ENCODE results near the gene SDHAF3.
"Not testable (repeated sequence)": the region's sequence is repeated elsewhere in the genome, so short reads cannot be mapped to it uniquely, and the experiment has no call there.

Gene SDHAF3

DNA sequence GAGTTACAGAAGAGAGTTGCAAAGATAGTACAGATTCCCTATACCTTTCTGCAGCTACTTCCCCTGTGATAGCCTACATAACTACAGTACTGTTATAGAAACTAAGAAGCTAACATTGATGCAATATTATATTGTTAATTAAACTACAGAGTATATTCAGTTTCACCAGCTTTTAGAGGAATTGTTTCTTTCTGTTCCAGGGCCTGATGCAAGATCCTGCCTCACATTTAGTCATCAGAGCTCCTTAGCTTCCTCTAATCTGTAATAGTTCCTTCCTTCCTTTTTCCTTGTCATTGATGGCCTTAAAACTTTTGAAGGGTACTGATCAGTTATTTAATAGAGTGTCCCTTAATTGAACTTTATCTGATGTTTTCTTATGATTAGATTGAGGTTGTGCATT is 56.8 kb downstream of the SDHAF3 start:
- Histone ChIP-seq H3K4me3 (no peak overlapping the region), H3K9me3 (no peaks in the 10 kb centered on the region), H3K4me1 (no peaks in the 10 kb centered on the region), H3K27ac (no peak overlapping the region), H3K27me3 (no peaks in the 10 kb centered on the region), H3K36me3 (no peaks in the 10 kb centered on the region)
- no peak for TF ChIP-seq CTCF (IDR thresholded peaks at IDR 0.05)
- intact Hi-C loops (cut with DNase I; ENCODE audit: low total_unique reads) = no loop called here
- DNase-seq = no peak

DNA sequence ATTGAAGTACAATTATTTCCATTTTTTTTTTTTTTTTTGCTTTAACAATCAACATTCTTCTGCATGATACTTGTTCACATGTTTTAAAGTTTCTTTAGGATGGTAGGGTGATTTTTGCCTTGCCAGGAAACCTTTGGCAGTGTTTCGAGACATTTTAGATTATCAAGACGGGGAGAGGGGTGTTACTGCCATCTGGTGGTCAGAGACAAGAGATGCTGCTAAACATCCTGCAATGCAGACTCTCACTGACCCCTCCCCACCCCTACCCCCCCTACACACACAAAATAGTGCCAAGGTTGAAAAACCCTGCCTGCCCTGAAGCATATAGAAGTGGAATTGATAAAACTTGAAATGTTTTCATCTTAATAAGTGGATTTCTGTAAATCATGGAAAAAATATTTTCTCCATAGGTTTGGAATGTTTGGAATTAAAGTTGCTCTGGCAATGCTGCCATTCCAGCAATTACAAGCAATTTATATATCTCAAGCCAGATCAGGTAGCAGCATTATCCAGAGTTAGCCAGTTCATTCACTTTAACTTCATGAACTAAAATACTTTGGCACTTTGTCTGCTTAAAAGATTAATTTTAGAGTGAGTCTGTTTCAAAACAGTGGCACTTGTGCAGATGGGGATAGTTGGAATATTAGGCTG is 62.1 kb downstream of the SDHAF3 start:
- H3K4me1 ChIP-seq = no peaks in the 10 kb centered on the region
- no peaks in the 10 kb centered on the region for H3K9me3 ChIP-seq
- no peaks in the 10 kb centered on the region for H3K27me3 ChIP-seq
- peak; percentile 47 to 64 for TF ChIP-seq CTCF (IDR thresholded peaks at IDR 0.05)
- no peak overlapping the region for H3K27ac ChIP-seq
- H3K36me3 ChIP-seq = no peaks in the 10 kb centered on the region
- intact Hi-C loops (cut with DNase I; ENCODE audit: low total_unique reads) = loop anchor here (5.0 kb wide), 1 partner anchor 77 kb away; no protein-coding TSS in a partner anchor
- no peak for DNase-seq
- no peak overlapping the region for H3K4me3 ChIP-seq

GRCh38 chr7:97187067-97187466 is 69.6 kb downstream of the SDHAF3 start:
- H3K4me3 ChIP-seq = no peak overlapping the region
- no peak for TF ChIP-seq CTCF (IDR thresholded peaks at IDR 0.05)
- no peak for DNase-seq
- no peaks in the 10 kb centered on the region for H3K27me3 ChIP-seq
- intact Hi-C loops (cut with DNase I; ENCODE audit: low total_unique reads) = no loop called here
- no peaks in the 10 kb centered on the region for H3K9me3 ChIP-seq
- peaks cover 0 to 5% (median 0%) of the 10 kb centered on the region in 3 donors for H3K36me3 ChIP-seq
- no peaks in the 10 kb centered on the region for H3K4me1 ChIP-seq
- H3K27ac ChIP-seq = no peak overlapping the region

GRCh38 chr7:97196174-97196573 is 78.7 kb downstream of the SDHAF3 start:
- H3K4me1 ChIP-seq; H3K27ac ChIP-seq; H3K27me3 ChIP-seq; intact Hi-C loops (cut with DNase I; ENCODE audit: low total_unique reads); H3K9me3 ChIP-seq; DNase-seq; H3K4me3 ChIP-seq; H3K36me3 ChIP-seq: not testable (repeated sequence)

- Histone ChIP-seq H3K4me1 (no peaks in the 10 kb centered on the region), H3K36me3 (no peaks in the 10 kb centered on the region), H3K9me3 (no peaks in the 10 kb centered on the region), H3K27ac (no peak overlapping the region), H3K4me3 (no peak overlapping the region), H3K27me3 (no peaks in the 10 kb centered on the region)
- no peak for DNase-seq
- no peak for TF ChIP-seq CTCF (IDR thresholded peaks at IDR 0.05)
- intact Hi-C loops (cut with DNase I; ENCODE audit: low total_unique reads) = no loop called here
Measured at GRCh38 chr7:97198596-97198995, 81.1 kb downstream of the SDHAF3 start.

DNA sequence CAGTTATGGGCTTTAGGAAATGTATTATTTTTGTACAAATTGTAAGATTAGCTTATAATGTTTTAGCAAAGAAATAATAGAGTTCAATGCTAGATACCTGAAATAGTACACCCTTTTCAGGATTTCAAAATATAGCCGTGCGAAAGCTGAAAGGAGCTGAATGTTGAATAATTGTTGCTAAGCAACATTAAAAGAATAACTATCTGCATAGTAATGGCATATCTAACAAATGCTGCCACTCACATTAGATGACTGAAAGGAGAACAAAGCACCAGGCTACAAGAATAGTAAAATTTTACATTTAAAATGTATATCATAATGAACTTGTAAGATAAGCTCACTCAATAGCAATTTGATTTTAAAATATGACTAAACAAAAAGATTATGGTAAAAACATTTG is 82.5 kb downstream of the SDHAF3 start:
- Histone ChIP-seq H3K4me1 (no peaks in the 10 kb centered on the region), H3K4me3 (no peak overlapping the region), H3K36me3 (no peaks in the 10 kb centered on the region), H3K9me3 (no peaks in the 10 kb centered on the region), H3K27ac (no peak overlapping the region), H3K27me3 (no peaks in the 10 kb centered on the region)
- no peak for DNase-seq
- intact Hi-C loops (cut with DNase I; ENCODE audit: low total_unique reads) = no loop called here
- TF ChIP-seq CTCF (IDR thresholded peaks at IDR 0.05) = no peak
